ENCODE results near the gene FGFRL1. TPM values are rescaled to one million over a fixed set of nuclear protein-coding genes. Genes with fewer than 3 reads are reported as not detected.

Gene FGFRL1
- total RNA-seq, 1 experiment from 2014 or later: 26.1 TPM

DNA sequence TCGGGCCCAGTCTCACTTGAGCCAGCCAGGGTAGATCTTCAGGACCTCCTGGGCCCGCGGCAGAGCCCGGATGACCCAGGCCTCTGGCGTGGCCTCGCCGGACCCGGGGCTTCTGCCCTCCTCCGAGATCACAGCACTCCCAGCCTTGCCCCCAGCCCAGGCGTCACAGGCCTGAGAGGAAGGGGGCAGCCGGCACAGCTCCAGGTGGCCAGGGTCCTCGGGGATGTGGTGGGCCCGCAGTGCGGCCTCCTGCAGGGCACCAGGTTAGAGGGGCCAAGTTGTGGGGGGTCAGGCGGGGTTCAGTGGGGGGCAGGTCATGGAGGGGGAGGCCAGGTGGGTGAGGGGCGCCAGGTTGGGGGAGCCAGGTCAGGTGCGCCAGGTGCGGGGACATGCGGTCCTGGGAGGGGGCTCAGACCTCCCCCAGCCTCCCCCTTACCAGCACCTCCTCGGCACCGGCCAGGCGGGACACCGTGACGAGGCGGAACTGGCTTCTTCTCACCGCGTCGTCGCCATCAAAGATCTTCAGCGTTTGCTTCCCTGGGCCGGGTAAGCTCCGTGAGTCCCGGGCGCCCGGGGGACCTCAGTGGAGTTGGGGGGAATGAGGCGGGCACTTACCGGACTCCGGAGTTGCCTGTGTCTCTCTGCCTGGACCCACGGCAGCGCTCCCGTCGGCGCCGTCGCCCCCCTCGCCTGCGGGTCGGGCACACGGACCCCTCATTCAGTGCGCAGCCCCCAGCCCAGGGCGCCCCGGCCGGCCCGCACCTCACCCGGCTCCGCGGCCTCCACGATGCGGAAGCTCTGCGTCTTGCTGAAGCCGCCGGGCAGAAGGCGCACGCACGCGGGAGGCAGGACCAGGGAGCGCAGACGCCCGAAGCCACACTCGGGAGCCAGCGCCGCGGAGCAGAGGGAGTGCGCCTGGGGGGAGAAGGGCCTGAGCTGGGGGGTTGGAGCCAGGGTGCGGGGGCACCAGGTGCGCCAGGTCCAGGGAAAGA is 44.0 kb upstream of the FGFRL1 start:
- H3K27ac ChIP-seq (ENCODE audit: insufficient read length, low read depth, low read length): no peak overlapping the region
- peaks cover 5% of the 10 kb centered on the region for H3K27me3 Mint-ChIP-seq (ENCODE audit: low read depth)
- H3K23me2 ChIP-seq (ENCODE audit: insufficient read length, low read depth, low read length, poor library complexity, severe bottlenecking): no peaks in the 10 kb centered on the region
- TF ChIP-seq, protein P1, sequence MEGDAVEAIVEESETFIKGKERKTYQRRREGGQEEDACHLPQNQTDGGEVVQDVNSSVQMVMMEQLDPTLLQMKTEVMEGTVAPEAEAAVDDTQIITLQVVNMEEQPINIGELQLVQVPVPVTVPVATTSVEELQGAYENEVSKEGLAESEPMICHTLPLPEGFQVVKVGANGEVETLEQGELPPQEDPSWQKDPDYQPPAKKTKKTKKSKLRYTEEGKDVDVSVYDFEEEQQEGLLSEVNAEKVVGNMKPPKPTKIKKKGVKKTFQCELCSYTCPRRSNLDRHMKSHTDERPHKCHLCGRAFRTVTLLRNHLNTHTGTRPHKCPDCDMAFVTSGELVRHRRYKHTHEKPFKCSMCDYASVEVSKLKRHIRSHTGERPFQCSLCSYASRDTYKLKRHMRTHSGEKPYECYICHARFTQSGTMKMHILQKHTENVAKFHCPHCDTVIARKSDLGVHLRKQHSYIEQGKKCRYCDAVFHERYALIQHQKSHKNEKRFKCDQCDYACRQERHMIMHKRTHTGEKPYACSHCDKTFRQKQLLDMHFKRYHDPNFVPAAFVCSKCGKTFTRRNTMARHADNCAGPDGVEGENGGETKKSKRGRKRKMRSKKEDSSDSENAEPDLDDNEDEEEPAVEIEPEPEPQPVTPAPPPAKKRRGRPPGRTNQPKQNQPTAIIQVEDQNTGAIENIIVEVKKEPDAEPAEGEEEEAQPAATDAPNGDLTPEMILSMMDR (conservative IDR thresholded peaks at IDR 0.05): no peak
- no peak overlapping the region for H3K23ac ChIP-seq (ENCODE audit: insufficient read length, low read depth, low read length)
- no peak overlapping the region for H2AK5ac ChIP-seq (ENCODE audit: insufficient read length, low read length)
- no peaks in the 10 kb centered on the region for H3K79me1 ChIP-seq (ENCODE audit: insufficient read depth, low read depth, low read length, poor library complexity, severe bottlenecking)
- no peaks in the 10 kb centered on the region for H3K9me3 Mint-ChIP-seq
- no peak overlapping the region for H2AFZ ChIP-seq (ENCODE audit: low read length)
- no peak overlapping the region for H3K9ac ChIP-seq (ENCODE audit: extremely low read depth, insufficient read length, low read length)
- H2BK120ac ChIP-seq (ENCODE audit: low read depth, low read length, poor library complexity, severe bottlenecking): no peak overlapping the region
- H4K20me1 ChIP-seq (ENCODE audit: control insufficient read depth, insufficient read depth, insufficient read length): no peaks in the 10 kb centered on the region
- no peak overlapping the region for H2BK15ac ChIP-seq (ENCODE audit: low read depth, low read length)
- no peak overlapping the region for H2BK12ac ChIP-seq (ENCODE audit: insufficient read length, low read depth, low read length)
- no peak overlapping the region for H2BK20ac ChIP-seq (ENCODE audit: low read depth, low read length, poor library complexity, severe bottlenecking)
- WGBS (ENCODE audit: extremely low coverage, insufficient read length, low lambda C conversion rate): no CpG with 5 or more reads among the region's 76 CpGs
- no peak overlapping the region for H4K5ac ChIP-seq (ENCODE audit: insufficient read length, low read depth, low read length)
- H3K4me1 ChIP-seq (ENCODE audit: insufficient read depth, low read length): no peaks in the 10 kb centered on the region
- no peak for DNase-seq
- H3T11ph ChIP-seq (ENCODE audit: low read length): no peak overlapping the region
- H4K8ac ChIP-seq (replicated peaks; ENCODE audit: insufficient read length, low read depth, low read length): no peak overlapping the region
- peak overlapping the region in 1 of 2 experiments; percentile 62; a peak in 3 of 5 replicates for H3K4me3 Mint-ChIP-seq
- H3K36me3 Mint-ChIP-seq (ENCODE audit: insufficient read depth in 1 of 3, low read depth in 3 of 3): no peaks in the 10 kb centered on the region
- no peak overlapping the region; the same call in 1 of the 2 replicates for H3K14ac ChIP-seq (ENCODE audit: insufficient read depth, low read length)
- H3K27ac Mint-ChIP-seq: no peak overlapping the region
- H4K91ac ChIP-seq (ENCODE audit: insufficient read length, low read depth, low read length): no peak overlapping the region
- peak overlapping the region; percentile 17 for H3K4me2 ChIP-seq (ENCODE audit: insufficient read depth, insufficient read length, low read length)
- no peak overlapping the region for H3K4ac ChIP-seq (ENCODE audit: low read depth, low read length)
- H3K4me1 Mint-ChIP-seq: peaks cover 0 to 2% of the 10 kb centered on the region in 2 experiments; a peak in 1 of 4 replicates
- no peak overlapping the region for H3K56ac ChIP-seq (ENCODE audit: insufficient read length, low read depth, low read length)
- H3K27me3 ChIP-seq (ENCODE audit: insufficient read depth, low read length): peaks cover 3% of the 10 kb centered on the region; the same call in 1 of the 2 replicates
- H3K18ac ChIP-seq (ENCODE audit: insufficient read length, low read depth, low read length): no peak overlapping the region
- H3K79me2 ChIP-seq (ENCODE audit: insufficient read depth, low read length): no peaks in the 10 kb centered on the region
- H2BK5ac ChIP-seq (ENCODE audit: insufficient read length, low read length): no peak overlapping the region
- H3K9me3 ChIP-seq (ENCODE audit: control insufficient read depth, low read depth, low read length): no peaks in the 10 kb centered on the region

Data from H9 (cell line).